Measurements from ENCODE around the gene ATP11A.
"Not testable (repeated sequence)": the region's sequence is repeated elsewhere in the genome, so short reads cannot be mapped to it uniquely, and the experiment has no call there.

ATP11A gene

DNA sequence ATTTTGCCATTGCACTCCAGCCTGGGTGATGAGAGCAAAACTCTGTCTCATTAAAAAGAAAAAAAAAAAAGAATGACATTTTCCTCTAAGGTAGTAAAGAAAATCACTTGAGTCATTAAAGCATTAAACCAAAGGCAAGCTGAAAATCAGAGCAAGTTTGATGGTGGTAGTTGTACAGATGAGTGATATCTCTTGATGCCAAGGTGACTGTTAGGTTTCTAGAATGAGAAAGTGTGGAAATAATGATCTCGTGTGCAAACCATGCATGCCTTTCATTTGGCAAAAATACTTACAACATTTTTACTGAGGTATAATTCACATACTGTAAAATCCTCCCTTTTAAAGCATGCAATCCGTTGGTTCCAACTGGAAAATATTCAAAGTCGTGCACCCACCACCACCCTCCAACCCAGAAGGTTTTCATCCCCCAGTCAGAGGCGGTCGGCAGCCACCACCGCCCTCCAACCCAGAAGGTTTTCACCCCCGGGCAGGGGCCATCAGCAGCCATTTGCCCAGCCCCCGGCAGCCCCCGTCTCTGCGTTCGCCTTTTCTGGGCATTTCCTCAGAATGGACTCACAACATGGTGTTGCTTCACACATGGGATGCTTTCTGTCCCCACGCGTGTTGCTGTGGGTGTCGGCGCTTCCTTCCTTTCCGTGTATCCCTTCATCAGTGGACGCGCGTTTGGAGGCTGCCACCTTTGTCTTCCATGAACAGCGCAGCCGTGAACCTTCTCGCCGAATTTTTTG, 90.2 kb downstream of the ATP11A start:
- DNase-seq, result no peak

DNA sequence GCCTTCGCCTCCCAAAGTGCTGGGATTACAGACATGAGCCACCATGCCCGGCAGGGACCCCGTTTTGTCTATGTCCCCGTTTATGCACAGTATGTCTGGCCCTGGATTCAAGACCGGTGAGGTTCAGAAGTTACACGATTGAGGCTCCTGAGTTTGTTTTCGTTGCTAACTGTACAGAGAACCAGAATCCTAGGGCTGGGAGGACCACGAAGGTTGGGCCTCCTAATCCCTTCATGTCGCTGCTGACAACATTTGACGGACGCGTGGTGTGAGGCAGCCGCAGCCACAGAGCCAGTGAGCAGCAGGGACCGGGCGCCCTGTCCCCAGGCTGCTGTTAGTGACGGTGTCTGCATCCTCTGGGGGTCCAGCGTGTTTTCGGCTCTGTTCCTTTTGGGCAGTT, 91.4 kb downstream of the ATP11A start:
- no peak for DNase-seq

DNA sequence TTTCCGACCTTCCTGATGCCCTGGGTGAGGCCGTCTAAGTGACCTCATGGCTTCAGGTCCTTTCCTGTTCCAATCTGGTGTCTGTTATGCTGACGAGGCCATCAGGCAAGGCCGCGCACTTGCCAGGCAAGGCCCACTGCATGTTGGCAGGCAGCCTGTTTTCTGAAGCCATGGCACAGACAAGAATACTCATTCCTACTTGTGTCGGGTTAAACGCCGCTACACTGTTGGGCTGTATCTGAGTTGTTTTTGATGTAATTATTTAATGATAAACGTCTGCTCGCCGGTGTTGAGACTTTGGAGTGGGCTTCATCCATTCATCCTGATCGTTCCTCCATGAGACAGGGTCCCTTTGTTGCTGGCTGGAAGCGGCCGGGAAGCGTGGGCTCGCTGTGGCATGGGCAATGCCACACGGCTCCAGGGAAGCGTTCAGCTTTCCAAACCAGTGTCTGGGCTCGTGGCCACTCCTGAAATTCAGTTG, 92.1 kb downstream of the ATP11A start:
- no peak for DNase-seq

DNA sequence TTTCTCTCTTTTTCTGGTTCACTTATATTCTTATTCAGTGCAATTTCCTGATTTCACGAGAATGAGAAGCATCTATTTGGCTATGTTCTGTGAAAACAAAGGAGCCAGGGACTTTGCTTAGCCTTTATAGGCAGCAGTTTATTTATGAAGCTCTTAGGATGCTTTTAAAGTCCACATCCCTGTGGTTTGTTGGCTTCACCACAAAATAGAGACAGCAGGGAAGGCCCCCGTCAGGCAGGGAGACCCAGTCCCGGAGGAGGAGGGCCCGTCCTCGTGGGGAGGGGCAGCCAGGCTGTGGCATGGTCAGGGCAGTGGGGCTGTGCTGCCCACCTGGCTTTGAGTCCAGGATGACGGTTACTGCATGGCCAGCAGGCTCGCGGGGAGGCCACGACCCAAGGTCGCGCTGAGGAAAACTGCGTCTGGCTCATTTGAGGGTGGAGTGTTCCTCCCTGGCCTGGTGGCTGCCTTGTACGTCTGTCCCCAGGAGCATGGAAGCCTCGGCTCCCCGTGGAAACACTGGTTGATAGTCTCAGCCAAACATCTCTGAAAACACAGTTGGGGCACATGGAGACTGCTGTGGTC, 92.7 kb downstream of the ATP11A start:
- no peak for DNase-seq

DNA sequence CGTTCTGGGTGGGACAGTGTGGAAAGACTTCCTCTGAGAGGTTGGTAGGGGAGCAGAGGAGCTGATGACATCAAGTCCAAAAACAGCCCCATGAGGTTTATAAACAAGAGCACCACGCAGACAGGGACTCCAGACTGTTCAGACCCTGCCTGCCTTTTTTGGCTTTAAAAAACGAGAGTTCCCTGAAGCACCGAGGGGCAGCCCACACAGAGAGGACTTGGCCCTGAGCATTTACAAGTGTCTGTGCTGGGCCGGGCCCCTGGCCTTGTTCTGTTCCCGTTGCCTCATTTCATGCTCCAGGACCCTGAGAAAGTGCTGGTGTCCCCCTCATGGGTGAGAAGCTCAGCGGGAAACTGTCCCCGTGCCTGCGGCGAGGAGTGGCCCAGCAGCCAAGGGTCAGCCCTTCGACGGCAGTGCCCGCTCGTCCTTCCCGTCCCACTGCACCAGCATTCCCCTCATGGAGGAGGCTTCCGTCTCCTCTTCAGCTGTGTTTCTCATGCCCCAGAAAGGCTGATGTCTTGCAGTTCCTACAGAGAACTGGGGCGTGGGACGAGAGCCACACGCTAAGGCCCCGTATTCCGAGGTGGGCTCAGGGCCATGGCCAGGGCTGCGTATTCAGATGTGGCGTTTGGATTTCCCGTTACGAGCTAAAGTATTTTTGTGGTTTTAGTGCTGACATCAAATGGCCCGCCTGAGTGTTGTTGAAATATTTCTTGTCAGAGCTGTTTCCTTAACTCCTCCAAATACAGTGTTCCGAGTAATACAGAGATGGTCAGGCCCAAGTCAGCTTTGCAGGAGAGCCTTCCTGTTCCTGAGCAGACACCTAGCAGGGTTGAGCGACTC, 93.5 kb downstream of the ATP11A start:
- no peak for DNase-seq

DNA sequence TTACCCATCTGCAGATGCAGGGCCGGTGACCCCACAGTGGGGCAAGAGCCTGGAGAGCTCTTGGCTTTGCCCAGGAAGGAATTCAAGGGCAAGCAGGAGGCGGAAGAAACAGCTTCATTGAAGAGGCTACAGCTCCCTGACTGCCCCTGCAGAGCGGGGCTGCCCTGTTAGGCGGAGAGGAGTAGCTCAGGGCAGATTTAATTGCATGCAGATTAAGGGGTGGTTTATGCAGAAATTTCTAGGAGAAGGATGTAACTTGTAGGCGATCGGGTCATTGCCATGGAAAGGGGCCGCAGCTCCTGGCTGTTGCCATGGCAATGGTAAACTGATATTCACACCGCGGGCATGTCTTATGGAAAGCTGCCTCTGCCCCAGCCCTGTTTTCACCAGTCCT, 94.1 kb downstream of the ATP11A start:
- DNase-seq, result no peak

DNA sequence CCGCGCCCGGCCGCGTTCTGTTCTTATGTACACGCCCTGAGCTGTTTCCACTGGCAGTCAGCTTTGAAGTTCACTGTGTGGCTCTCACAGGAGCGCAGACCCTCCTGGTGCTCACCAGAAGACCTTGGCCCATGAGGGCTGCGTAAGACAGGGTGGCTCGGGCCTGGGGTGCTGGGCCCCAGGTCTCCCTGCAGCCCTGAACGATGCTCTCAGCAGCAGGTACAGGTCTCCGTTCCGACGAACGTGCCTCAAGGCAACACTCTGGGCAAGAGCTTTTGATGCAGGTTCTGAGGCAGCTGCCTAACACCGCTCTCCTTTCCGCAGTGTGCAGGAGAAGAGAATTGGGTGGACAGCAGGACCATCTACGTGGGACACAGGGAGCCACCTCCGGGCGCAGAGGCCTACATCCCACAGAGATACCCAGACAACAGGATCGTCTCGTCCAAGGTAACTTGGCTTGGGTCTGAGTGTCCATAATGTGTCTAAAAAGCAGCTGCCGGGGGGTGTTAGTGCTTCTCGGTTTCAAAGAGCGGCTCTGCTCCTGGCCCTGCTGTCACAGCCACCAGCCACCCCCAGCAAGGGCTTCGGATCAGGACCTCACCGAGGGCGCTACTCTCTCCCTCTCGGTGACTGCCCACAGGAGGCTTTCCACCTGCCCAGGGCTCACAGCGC, 95.1 kb downstream of the ATP11A start:
- no peak for DNase-seq

DNA sequence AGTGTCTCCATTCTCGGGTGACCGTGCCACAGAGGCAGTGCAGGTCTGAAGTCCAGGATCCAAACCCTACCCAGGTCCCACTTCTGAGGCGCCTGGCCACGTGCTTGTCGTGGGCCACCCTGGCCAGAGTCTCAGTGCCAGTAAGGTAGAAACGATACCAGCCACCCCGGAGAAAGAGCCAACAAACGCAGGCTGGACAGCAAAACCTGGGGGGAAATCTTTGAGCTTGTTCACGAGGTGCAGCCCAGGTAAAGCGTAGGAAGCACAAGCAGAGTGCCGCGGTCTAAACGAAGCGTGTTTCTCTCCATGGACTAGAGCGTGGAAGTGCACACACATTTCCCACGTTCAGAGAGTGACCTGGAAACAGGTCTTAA, 95.6 kb downstream of the ATP11A start:
- no peak for DNase-seq

DNA sequence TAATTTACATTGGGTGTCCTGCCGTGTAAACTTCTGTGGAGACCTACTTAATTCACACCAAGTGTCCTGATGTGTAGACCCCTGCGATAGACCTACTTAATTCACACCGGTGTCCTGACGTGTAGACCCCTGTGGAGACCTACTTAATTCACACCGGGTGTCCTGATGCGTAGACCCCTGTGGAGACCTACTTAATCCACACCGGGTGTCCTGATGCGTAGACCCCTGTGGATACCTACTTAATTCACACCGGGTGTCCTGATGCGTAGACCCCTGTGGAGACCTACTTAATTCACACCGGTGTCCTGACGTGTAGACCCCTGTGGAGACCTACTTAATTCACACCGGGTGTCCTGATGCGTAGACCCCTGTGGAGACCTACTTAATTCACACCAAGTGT, 97.0 kb downstream of the ATP11A start:
- not testable (repeated sequence) for DNase-seq

DNA sequence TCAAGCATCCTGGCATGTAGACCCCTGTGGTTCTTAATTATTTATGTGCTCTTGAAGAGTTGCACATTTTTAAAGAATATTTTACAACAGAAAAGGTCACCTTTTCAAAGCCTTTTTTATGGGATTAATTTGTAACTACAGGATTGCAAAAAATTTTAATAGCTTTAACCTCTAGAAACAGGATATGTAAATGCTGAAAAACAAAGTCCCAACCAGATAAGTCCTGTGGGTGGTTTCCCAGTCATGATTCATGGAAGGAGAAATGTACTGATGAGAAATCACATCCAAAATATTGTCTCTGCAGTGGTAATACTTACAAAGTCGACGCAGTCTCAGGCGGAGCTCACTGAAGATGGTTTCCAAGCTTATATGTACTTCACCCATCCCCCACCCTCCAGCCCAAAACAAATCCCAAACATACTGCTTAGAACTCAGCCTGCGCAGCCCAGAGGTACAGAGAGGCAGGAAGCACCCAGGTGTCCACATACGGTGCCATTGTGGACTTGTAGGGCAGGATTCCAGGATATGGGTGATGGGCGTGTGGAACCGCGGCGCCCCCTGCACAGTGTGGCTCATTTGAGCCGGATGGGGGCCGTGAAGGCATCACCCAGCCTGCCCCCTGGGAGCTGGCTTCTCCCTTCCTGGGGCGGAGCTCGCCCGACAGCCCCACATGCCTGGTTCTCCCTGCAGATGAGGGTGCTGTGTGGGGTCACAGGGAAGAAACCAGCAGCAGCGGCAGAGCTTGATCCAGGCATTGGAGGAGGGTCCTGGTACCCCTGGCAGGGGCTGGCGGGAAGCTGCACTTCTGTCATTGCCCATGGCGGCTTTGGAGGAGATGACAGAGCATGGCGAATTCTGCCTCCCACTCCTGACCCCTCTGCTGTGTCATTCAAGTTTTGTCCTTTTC, 101.2 kb downstream of the ATP11A start:
- DNase-seq, result no peak

DNA sequence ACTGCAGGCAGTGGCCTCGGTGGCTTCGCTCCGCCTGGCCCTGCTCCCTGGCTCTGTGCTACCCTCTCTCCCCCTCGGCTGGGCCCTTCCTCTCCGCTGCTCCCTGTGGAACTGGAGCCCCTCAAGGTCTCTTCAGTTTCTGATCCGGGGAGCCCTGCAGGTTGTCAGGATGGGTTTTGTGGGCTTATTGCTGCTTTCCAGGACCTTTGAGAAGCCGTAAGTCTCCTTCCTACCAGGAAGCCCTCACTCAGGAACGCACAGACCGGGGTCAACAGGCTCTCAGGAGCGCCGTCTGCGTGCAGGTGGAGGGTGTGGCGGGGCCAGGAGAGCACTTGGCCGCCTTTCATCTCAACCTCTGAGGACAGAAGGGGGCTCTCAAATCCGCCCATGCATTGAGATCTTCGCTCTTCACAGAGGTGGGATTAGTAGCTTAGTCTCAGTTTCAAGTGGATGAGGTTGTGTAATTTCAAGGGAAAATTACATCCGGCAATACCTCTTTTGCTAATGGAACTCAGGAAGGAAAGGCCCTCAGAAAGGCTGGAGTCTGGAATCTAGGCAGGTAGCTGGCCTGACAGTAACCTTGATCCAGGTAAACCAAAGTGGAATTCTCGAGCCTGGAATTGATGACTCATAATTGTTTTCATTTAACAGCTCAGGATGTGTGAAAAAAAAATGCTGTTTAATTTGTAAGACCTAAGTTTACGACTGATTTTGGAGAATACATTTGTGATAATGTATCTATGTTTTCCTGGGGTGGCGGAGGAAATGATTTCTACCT, 102.0 kb downstream of the ATP11A start:
- DNase-seq, result no peak

DNA sequence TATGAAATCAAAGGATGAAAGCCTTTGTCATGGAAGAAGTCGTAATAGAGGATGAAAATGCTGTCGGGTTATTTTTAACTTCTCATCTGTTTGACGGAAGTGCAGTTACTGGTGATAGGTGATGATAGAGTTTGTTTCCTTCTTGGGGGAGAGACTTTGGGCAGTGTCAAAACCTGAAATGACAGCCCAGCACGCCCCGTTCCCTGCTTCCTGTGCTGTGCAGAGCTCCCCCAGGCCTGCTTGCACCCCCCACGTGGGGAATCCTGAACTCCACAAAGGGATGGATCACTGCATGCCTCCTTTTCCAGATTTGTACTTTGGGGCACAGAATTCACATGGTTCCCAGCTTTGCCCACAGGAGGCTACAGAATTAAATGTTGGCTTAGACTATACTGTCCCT, 102.7 kb downstream of the ATP11A start:
- DNase-seq, result no peak

DNA sequence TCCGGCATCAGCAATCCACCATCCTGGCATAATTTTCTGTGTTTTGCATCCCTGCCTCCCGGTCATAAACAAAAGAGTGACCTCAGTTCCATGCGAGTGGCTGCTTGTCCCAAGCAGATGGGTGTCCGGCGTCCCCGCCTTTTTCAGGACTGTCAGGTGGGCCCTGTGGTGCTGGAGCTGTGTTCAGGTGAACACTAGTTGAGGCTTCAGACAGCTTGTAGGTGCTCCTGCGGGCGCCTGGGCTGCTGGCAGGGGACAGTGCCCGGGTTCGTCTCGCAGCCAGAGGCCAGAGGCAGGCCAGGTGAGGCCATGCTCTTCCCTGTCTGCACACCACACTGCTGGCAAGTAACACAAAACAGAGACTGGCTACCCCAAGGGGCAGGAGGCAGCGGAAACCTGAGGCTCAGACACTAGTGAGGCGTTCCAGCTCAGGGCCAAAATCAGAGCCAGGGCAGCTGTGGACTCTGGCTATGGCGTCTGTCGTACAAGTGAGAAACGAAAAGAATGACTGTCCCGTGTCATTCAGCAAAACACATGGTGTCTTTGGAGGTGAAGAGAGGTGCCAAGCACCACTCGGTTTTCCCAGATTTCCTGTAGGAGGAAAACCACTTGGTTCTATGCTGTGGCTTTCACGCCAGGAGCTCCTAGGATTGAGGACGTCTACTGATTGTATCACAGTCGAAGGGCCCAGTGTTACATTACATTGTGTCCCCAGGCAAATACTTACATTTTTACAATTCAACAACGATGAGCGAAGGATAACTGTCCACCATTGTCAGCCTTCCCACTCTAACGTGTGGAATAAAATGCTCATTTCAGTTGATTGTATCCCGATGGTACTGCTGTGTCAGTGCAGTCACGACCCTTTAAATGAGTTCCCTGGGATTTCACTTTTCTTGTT, 104.0 kb downstream of the ATP11A start:
- DNase-seq, result no peak

DNA sequence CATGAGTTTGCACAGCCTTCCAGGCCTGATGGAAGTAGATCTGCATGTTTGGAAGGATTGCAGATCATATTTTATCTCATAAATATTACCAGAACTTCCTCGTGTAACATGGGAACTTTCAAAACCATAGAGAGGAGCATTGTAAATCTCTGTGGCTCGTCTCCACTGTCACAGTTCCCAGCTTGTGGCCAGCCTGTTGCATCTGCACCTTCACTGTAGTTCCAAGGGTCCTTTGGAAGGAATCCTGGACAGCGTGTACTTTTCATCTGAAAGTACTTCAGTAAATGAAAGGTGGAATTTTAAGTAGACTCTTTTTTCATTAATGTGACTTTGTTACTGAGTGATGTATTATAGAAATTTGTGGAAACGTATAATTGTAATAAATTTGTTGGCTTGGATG, 105.4 kb downstream of the ATP11A start:
- no peak for DNase-seq

DNA sequence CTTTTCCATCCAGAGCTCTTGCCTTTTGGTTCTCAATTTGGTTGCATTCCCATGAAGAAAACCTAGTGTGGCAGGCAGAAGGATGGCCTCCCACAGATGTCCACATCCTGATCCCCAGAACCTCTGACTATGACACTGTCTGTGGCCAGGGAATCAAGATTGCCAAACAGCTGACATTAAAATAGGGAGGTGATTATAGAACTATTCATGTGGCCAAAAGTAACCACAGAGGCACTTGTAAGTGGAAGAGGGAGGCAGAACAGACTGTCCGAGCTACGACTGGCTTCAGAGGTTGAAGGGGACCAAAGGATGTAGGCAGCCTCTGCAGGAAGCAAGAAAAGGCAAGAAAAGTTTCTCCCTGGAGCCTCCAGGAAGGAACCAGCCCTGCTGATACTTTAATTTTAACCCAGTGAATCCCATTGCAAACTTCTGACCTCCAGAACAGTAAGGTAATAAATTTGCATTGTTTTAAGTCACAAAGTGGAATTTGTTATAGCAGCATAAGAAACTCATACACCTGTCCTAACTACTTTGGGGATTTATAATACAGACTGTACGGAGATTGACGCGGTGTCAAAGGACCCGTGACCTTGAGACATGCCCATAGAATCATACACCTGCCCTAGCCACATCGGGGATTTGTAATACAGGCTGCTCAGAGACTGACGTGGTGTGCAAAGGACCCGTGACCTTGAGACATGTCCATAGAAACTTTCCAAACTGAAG, 106.5 kb downstream of the ATP11A start:
- no peak for DNase-seq

DNA sequence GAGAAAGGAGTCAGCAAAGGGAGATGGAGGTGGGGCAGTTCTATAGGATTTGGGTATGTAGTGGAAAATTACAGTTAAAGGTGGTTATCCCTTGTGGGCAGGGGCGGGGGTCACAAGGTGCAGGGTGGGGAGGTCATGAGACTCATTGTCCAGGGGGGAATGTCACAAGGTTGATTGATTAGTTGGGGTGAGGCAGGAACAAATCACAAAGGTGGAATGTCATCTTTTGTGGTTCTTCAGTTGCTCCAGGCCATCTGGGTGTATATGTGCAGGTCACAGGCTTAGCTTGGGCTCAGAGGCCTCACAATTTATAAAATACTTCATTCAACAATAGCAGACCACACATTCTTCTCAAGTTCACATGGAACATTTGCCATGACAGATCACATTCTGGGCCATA, 109.6 kb downstream of the ATP11A start:
- DNase-seq, result no peak

DNA sequence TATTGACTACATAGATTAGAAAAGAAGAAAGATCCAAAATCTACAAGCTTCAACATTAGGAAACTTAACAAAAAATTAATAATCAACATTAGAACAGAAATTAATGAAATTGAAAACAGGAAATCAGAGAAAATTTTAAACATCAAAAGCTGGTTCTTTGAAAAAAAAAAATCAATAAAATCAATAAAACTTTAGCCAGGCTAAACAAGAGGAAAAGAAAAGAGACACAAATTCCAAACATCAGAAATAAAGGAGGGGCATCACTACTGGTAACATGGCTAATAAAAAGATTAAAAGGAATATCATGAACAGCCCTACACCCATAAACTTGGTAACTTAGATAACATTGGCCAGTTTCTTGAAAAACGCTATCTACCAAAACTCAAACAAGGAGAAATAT, 110.2 kb downstream of the ATP11A start:
- DNase-seq, result no peak

DNA sequence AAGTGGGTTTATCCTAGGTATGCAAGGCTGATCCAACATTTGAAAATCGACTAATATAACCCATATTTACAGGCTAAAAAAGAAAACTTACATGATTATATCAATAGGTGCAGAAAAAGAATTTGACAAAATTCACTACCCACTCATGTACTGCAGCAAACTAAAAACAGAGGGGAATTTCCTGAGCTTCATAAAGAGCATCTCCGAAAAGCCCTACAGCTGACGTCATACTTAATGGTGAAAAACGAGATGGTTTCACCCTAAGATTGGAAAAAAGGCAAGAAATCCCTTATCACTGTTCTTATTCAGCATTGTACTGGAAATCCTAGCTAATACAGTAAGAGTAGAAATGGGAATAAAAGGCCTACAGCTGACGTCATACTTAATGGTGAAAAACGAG, 111.0 kb downstream of the ATP11A start:
- DNase-seq, result not testable (repeated sequence)

DNA sequence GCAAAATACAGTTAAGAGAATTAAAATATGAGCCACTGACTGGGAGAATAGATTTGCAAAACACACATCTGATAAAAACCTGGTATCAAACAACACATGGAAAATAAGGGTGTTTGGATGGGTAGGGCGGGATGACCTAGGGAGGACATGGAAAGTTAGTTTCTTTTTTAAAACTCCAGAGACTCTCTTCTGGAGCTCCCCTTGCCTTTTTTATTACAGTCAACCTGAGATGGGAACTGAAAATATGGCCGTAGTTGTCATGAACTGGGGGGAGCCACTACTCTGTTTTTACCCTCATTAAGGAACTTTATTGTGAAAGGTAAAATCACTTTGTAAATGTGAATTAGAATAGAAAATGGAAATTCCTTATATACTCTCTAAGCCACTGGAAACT, 113.0 kb downstream of the ATP11A start:
- no peak for DNase-seq

DNA sequence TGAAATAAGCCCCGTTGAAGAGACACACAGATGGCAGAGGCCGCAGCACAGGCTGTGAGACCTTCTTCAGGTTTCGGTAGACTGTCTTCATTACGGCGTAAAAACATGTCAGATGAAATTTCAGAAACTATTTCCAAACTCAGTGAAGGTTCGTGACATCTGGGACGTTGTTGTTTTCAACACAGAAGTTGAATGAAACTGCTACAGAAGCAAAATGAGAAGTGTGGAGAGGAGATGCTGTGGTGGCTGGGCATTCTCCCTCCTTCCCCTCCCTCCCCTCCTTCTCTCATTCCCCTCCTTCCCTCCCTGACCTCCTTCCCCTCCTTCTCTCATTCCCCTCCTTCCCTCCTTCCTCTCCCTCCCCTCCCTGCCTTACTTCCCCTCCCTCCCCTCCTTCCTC, 113.6 kb downstream of the ATP11A start:
- no peak for DNase-seq

All from activated CD8-positive, alpha-beta memory T cell treated with anti-CD3 and anti-CD28 coated beads, Interleukin-2, amount 50 U/mL, for 4 hours (primary cell).